Stimulated activated CD8-positive, alpha-beta memory T cell treated with anti-CD3 and anti-CD28 coated beads, Interleukin-15, amount 100 ng/mL, for 48 hours (primary cell): ENCODE data around the gene UAP1.
"Not testable (repeated sequence)": the region's sequence is repeated elsewhere in the genome, so short reads cannot be mapped to it uniquely, and the experiment has no call there.

ENCODE experiments used
- DNase-seq, 2 donors: peaks; one replicate each; pipeline ENCODE4 v3.0.0-alpha.2; 2020; ENCODE audit warnings: low read depth in 2 of 2

Gene UAP1

GRCh38 chr1:162565460-162565859 lies 3.9 kb downstream of the UAP1 start:
- no peak for DNase-seq

GRCh38 chr1:162566870-162567269 lies 5.3 kb downstream of the UAP1 start:
- no peak for DNase-seq

- DNase-seq, result no peak
Measured at GRCh38 chr1:162568802-162569201, 7.3 kb downstream of the UAP1 start.

- no peak for DNase-seq
Measured at GRCh38 chr1:162570718-162571117, 9.2 kb downstream of the UAP1 start.

GRCh38 chr1:162571121-162571520 lies 9.6 kb downstream of the UAP1 start:
- not testable (repeated sequence) for DNase-seq

- no peak for DNase-seq
Measured at GRCh38 chr1:162571696-162572095, 10.2 kb downstream of the UAP1 start.

- DNase-seq, result no peak
Measured at GRCh38 chr1:162573136-162573535, 11.6 kb downstream of the UAP1 start.

GRCh38 chr1:162578071-162578700 lies 16.7 kb downstream of the UAP1 start:
- no peak for DNase-seq

- DNase-seq, result no peak
Measured at GRCh38 chr1:162578936-162579335, 17.4 kb downstream of the UAP1 start.

- DNase-seq, result no peak
Measured at GRCh38 chr1:162580308-162580707, 18.8 kb downstream of the UAP1 start.

GRCh38 chr1:162582901-162583300 lies 21.4 kb downstream of the UAP1 start:
- not testable (repeated sequence) for DNase-seq

GRCh38 chr1:162585101-162585500 lies 23.6 kb downstream of the UAP1 start:
- DNase-seq, result not testable (repeated sequence)

- no peak for DNase-seq
Measured at GRCh38 chr1:162587347-162587746, 25.8 kb downstream of the UAP1 start.

- DNase-seq, result no peak
Measured at GRCh38 chr1:162587761-162588260, 26.3 kb downstream of the UAP1 start.

- DNase-seq, result no peak
Measured at GRCh38 chr1:162590101-162590500, 28.6 kb downstream of the UAP1 start.

- no peak for DNase-seq
Measured at GRCh38 chr1:162590686-162591085, 29.2 kb downstream of the UAP1 start.

GRCh38 chr1:162596514-162597170 lies 35.1 kb downstream of the UAP1 start:
- DNase-seq, result no peak

GRCh38 chr1:162599451-162599850 lies 37.9 kb downstream of the UAP1 start:
- no peak for DNase-seq

GRCh38 chr1:162603117-162603516 lies 41.6 kb downstream of the UAP1 start:
- DNase-seq, result not testable (repeated sequence)

GRCh38 chr1:162605225-162605927 lies 43.9 kb downstream of the UAP1 start:
- no peak for DNase-seq

GRCh38 chr1:162609306-162609705 lies 47.8 kb downstream of the UAP1 start:
- DNase-seq, result no peak

GRCh38 chr1:162612606-162613400 lies 51.3 kb downstream of the UAP1 start:
- no peak for DNase-seq
